Thoracic aorta (tissue), 2 donors: ENCODE data around the gene ZNF813. TPM values are rescaled to one million over a fixed set of nuclear protein-coding genes. Genes with fewer than 3 reads are reported as not detected.
"Not testable (repeated sequence)": the region's sequence is repeated elsewhere in the genome, so short reads cannot be mapped to it uniquely, and the experiment has no call there.

Source experiments
- ATAC-seq: fragments of 150-250 bp; one replicate; pipeline ENCODE4 v1.8.0; 2017; ENCODE audit warnings: low read depth; ENCODE audit not compliant: insufficient number of reproducible peaks, low FRiP score
- DNase-seq: peaks from one replicate; pipeline ENCODE4 v3.0.0-alpha.2; 2020; ENCODE audit warnings: low spot score
- H3K27ac ChIP-seq, 2 donors: fragments of 200-600 bp; sonication (generic); 1 replicate in 1 of 2; 2 replicates in 1 of 2; pipeline ENCODE4 v1.5.1; 2016; ENCODE audit warnings: mild to moderate bottlenecking in 2 of 2, moderate library complexity in 2 of 2
- H3K27me3 ChIP-seq: fragments of 200-600 bp; sonication (generic); replicated peaks from 2 replicates; pipeline ENCODE4 v1.6.0; 2016; ENCODE audit warnings: mild to moderate bottlenecking; ENCODE audit not compliant: insufficient read depth
- H3K36me3 ChIP-seq: fragments of 200-600 bp; sonication (generic); one replicate; pipeline ENCODE4 v1.5.1; 2016
- H3K4me1 ChIP-seq, 2 donors: fragments of 200-600 bp; sonication (generic); 1 replicate in 1 of 2; 2 replicates in 1 of 2; pipeline versions ENCODE4 v1.5.1 to v1.6.0; 2016; ENCODE audit warnings: low read depth in 2 of 2, mild to moderate bottlenecking in 1 of 2; ENCODE audit not compliant: control insufficient read depth in 1 of 2
- H3K4me3 ChIP-seq: fragments of 200-600 bp; sonication (generic); 2 replicates; pipeline ENCODE4 v1.5.1; 2016; ENCODE audit warnings: mild to moderate bottlenecking
- H3K9me3 ChIP-seq: fragments of 200-600 bp; sonication (generic); 2 replicates; pipeline ENCODE4 v1.5.1; 2016
- total RNA-seq, 2 donors: library from RNA; depleted of rRNA; stranded (reverse); fragments of >200 nt; gene quantifications; one replicate each; pipeline versions ENCODE4 v1.1.0 to v1.2.3, GENCODE V29; 2016
- TF ChIP-seq, protein P1 (sequence below): fragments of 200-600 bp; sonication (generic); IDR thresholded peaks from one replicate; pipeline ENCODE4 v1.5.1; 2019; ENCODE audit warnings: antibody characterized with exemption

Gene ZNF813
- total RNA-seq, 2 donors from 2014 or later, result 0.81 to 3.0 TPM

DNA sequence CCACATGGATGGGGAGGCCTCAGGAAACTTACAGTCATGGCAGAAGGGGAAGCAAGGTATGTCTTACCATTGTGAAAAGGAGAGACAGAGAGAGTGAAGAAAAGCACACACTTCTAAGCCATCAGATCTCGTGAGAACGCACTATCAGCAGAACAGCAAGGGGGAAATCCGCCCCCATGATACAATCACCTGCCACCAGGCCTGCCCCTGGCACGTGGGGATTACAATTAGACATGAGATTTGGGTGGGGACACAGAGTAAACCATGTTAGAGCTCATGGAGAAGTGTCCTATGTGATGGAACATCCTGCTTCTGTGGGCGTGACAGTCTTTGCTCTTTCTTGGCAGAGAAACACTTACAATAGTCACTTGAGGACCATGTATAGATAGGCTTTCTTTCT is 42.3 kb downstream of the ZNF813 start:
- Histone ChIP-seq H3K27ac (no peak overlapping the region), H3K27me3 (no peaks in the 10 kb centered on the region), H3K4me1 (no peaks in the 10 kb centered on the region), H3K9me3 (no peaks in the 10 kb centered on the region), H3K36me3 (no peaks in the 10 kb centered on the region), H3K4me3 (no peak overlapping the region)
- DNase-seq, result no peak
- TF ChIP-seq, protein P1, sequence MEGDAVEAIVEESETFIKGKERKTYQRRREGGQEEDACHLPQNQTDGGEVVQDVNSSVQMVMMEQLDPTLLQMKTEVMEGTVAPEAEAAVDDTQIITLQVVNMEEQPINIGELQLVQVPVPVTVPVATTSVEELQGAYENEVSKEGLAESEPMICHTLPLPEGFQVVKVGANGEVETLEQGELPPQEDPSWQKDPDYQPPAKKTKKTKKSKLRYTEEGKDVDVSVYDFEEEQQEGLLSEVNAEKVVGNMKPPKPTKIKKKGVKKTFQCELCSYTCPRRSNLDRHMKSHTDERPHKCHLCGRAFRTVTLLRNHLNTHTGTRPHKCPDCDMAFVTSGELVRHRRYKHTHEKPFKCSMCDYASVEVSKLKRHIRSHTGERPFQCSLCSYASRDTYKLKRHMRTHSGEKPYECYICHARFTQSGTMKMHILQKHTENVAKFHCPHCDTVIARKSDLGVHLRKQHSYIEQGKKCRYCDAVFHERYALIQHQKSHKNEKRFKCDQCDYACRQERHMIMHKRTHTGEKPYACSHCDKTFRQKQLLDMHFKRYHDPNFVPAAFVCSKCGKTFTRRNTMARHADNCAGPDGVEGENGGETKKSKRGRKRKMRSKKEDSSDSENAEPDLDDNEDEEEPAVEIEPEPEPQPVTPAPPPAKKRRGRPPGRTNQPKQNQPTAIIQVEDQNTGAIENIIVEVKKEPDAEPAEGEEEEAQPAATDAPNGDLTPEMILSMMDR, result no peak
- no peak for ATAC-seq

- no peaks in the 10 kb centered on the region for H3K27me3 ChIP-seq
- ATAC-seq (no peak), DNase-seq (no peak)
- H3K4me3 ChIP-seq, result no peak overlapping the region
- TF ChIP-seq, protein P1, result no peak
- H3K27ac ChIP-seq, result no peak overlapping the region
- no peaks in the 10 kb centered on the region for H3K36me3 ChIP-seq
- H3K4me1 ChIP-seq, result no peaks in the 10 kb centered on the region
- no peaks in the 10 kb centered on the region for H3K9me3 ChIP-seq
These were observed 43.8 kb downstream of the ZNF813 start for GRCh38 chr19:53511357-53511756.

- no peaks in the 10 kb centered on the region for H3K36me3 ChIP-seq
- H3K4me3 ChIP-seq, result no peak overlapping the region
- DNase-seq (no peak), ATAC-seq (no peak)
- H3K27me3 ChIP-seq, result no peaks in the 10 kb centered on the region
- H3K4me1 ChIP-seq, result no peaks in the 10 kb centered on the region
- no peak overlapping the region for H3K27ac ChIP-seq
- no peaks in the 10 kb centered on the region for H3K9me3 ChIP-seq
- TF ChIP-seq, protein P1, result peak; percentile 60
These were observed 44.4 kb downstream of the ZNF813 start for GRCh38 chr19:53511933-53512374.

- not testable (repeated sequence) for ATAC-seq
These were observed 47.5 kb downstream of the ZNF813 start for GRCh38 chr19:53515047-53515446.

DNA sequence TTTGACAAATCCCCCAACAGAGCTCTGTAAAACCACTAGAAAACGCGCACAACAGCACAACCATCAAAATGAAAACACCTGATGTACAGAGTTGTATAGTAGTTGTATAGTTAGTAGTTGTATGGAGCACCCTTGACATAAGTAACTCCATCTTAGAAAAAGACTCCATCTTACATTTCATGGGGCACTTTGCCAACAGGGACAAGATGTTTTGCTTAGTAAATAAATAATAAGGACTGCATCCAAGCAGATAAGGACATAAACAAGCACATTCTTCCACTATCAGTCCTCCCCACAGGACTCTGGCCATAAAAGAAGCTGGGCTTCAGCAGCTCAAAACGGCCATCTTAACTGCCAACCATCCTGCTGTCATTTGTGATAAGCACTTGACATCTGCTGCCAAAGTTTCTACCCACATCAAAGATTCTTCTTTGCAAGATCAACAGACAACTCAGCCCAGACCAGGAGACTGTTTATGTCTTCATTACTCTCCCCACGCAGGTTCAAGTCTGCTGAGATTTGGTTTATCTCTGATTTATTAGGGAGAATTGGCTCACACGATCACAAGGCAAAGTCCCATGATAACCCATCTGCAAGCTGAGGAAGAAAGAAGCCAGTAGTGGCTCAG is 49.7 kb downstream of the ZNF813 start:
- Histone ChIP-seq H3K4me1 (peaks cover 0 to 10% of the 10 kb centered on the region in 2 donors), H3K9me3 (no peaks in the 10 kb centered on the region), H3K36me3 (no peaks in the 10 kb centered on the region), H3K27me3 (no peaks in the 10 kb centered on the region), H3K27ac (no peak overlapping the region), H3K4me3 (no peak overlapping the region)
- DNase-seq (no peak), ATAC-seq (no peak)
- TF ChIP-seq, protein P1, result no peak

More at GRCh38 chr19:53515047-53515446, 47.5 kb downstream of the ZNF813 start:
- not testable (repeated sequence) for H3K4me3 ChIP-seq, H3K9me3 ChIP-seq, H3K36me3 ChIP-seq, H3K27me3 ChIP-seq, H3K27ac ChIP-seq, DNase-seq, H3K4me1 ChIP-seq

DNA sequence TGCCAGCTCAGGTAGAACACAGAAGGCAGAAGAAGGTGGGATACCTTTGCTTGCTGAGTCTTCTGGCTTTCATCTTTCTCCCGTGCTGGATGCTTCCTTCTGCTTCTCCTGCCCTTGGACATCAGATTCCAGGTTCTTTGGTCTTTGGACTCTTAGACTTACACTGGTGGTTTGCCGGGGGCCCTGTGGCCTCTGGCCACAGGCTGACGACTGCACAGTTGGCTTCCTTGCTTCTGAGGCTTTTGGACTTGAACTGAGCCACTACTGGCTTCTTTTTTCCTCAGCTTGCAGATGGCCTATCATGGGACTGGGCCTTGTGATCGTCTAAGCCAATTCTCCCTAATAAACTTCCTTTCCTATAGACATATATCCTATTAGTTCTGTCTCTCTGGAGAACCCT is 50.6 kb downstream of the ZNF813 start:
- Histone ChIP-seq H3K27ac (no peak overlapping the region), H3K4me1 (peaks cover 0 to 10% of the 10 kb centered on the region in 2 donors), H3K4me3 (no peak overlapping the region), H3K36me3 (no peaks in the 10 kb centered on the region), H3K9me3 (no peaks in the 10 kb centered on the region), H3K27me3 (no peaks in the 10 kb centered on the region)
- no peak for ATAC-seq
- TF ChIP-seq, protein P1, result no peak
- no peak for DNase-seq
